ENCODE measurements around the gene EFCAB6.

EFCAB6 gene

DNA sequence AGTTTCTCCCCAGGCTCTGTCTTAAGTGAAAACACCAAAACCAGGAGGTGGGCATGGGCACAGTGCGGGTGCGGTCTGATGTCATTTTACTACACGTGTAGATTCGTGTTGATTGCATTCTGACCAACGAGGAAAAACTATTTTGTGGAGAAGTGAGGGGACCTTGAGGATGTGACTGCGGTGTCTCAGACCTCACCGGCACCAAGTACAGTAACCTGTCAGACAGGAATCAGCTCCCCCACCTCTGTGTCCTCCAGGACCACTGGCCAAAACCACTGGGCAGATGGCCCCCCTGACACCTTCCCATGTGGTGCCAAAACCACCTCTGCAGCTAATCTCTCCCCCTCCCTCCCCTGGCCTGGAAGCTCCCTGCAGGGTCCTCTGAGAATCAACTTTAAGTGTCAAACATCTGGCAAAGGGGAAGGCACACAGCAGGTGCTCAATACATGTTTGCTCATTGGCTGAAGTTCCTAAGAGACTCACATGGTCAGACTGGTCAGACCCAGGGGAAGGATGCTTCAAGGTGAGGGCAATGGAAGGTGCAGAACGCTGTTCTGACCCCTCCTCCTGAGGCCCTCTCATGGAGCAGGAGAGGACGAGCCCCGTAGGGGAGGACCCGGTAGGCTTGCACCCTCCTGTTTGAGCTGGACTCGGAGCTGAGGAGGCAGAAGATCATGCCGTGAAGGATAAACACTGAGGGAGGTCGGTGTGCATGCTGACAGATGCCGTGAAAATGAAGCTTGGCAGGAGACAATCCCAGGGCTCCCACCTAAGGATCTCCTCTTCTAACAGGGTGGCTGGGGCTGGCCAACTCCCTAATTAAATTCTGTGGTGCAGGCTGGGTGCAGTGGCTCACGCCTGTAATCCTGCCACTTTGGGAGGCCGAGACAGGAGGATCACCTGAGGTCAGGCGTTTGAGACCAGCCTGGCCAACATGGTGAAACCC lies 270.4 kb downstream of the EFCAB6 start:
- TF ChIP-seq POLR2AphosphoS5 (IDR thresholded peaks at IDR 0.05; ENCODE audit: low read depth, low read length) (no peak), TAF1 (IDR thresholded peaks at IDR 0.05; ENCODE audit: borderline replicate concordance, low read depth, low read length) (no peak), POLR2A (IDR thresholded peaks at IDR 0.05; ENCODE audit: low read depth, low read length) (no peak)
- no peak for DNase-seq (ENCODE audit: insufficient read length)
- no peak for FAIRE-seq

DNA sequence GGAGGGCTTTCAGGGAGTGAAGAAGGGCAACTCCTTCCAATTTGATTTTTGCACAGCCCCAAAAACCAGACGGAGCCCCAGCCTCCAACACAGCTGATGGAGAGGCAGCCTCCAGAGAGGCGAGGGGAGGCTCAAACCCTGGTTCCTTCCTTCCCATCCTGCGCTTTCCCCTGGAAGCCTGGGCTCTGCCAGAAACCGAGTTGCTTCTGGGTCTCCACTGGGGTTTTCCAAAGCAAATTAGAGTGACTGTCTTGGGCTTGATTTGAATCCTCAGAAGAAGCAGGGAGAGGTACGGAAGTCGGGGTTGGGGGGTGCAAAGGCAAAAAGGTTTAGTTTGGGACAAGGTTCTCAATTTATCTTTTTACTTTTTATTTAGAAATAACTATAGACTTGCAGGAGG lies 271.1 kb downstream of the EFCAB6 start:
- DNase-seq (ENCODE audit: insufficient read length) (no peak), FAIRE-seq (no peak)
- TF ChIP-seq POLR2AphosphoS5 (IDR thresholded peaks at IDR 0.05; ENCODE audit: low read depth, low read length) (no peak), POLR2A (IDR thresholded peaks at IDR 0.05; ENCODE audit: low read depth, low read length) (no peak), TAF1 (IDR thresholded peaks at IDR 0.05; ENCODE audit: borderline replicate concordance, low read depth, low read length) (no peak)

DNA sequence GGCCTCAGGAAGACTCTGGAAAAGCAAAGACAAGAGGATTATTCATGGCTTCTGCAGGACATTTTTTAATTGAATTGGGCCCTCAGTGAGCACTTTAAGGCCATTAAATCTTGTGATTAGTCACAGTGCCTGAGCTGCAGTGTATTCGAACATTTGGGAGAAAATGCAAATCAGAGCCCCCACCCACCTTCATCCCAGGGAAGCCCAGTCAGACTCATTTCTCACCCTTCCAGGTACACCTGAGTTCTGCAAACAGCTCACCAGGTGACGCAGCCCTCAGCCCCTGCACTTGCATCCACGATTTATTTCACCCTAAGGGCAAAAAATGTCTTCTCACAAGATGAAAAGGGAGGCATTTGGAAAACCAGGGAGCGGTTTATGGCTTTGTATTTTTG lies 271.6 kb downstream of the EFCAB6 start:
- no peak for TF ChIP-seq TAF1 (IDR thresholded peaks at IDR 0.05; ENCODE audit: borderline replicate concordance, low read depth, low read length)
- no peak for TF ChIP-seq POLR2A (IDR thresholded peaks at IDR 0.05; ENCODE audit: low read depth, low read length)
- TF ChIP-seq POLR2AphosphoS5 (IDR thresholded peaks at IDR 0.05; ENCODE audit: low read depth, low read length) = no peak
- DNase-seq (ENCODE audit: insufficient read length) (no peak), FAIRE-seq (no peak)

DNA sequence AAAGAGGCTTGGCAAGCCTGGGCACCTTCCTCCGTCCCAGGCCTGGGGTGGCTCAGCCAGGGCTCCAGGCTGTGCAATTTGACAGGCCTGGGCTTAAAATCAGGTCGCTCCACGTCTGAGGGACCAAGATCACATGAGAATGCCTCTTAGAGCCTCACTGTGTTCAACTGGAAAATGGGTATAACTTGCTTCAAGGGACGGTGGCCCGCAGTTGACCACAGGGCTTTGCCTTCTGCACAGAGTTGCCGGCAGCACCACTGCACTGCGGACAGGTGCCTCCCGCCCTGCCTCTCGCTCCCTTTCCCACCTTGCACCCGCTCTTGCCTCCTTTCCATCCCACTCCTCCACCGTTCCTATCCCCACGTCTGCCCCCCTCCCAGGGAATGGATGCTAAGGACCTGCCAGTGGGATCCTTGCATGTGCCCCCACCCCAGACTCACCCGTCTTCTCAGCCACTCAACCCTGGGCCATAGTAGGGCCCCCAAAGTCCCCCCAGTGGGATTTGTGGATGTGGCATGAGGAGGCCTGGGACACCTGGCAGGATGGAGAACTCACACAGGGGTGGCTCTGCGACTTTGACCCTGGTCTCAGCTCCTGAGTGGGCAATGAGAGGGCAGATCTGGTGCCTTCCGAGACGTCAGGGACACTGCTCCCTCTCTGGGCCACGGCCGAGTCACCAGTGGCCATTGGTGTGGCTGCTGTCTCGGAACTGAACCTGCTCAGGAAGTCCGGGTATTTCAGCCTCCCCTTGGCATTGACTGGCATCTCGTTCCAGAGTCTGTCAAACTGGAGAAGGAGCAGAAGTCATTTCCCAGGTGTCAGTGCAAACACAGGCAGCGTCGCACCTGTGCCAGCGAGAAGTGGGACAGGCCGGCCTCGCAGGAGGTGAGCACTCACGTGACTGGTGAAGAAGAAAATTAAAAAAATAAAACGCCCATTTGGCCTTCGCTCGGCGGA lies 272.3 kb downstream of the EFCAB6 start:
- no peak for DNase-seq (ENCODE audit: insufficient read length)
- TF ChIP-seq POLR2AphosphoS5 (IDR thresholded peaks at IDR 0.05; ENCODE audit: low read depth, low read length) = no peak
- no peak for FAIRE-seq

DNA sequence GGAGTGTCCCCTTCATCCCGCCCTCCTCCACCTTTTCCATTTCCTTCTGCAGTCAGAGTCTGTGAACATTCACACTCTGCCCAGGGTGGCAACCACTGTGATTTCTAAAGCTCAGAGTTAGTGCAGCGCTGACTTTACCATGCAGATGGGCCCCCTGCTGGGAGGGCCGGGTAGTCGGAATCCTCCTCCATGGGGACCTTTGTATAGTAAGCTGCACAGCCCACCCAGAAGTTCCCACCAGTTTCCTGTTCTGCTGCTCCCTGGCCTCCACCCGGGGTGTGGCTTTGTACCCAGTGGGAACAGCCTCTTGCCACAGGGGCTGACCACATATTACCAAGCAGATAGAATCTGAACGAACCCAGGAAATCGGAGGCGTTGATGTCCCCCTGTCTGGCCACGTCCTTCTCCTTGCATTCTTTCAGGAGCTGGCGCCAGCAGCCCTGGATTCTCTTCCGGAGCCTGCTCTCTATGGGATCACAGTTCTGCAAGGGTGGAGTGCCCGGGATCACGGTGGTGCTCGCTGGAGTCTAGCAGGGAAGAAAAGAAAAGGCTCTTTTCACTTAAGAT lies 275.0 kb downstream of the EFCAB6 start:
- DNase-seq (ENCODE audit: insufficient read length) = no peak
- TF ChIP-seq POLR2A (IDR thresholded peaks at IDR 0.05; ENCODE audit: low read depth, low read length) (no peak), TAF1 (IDR thresholded peaks at IDR 0.05; ENCODE audit: borderline replicate concordance, low read depth, low read length) (no peak), POLR2AphosphoS5 (IDR thresholded peaks at IDR 0.05; ENCODE audit: low read depth, low read length) (no peak)
- FAIRE-seq = no peak

DNA sequence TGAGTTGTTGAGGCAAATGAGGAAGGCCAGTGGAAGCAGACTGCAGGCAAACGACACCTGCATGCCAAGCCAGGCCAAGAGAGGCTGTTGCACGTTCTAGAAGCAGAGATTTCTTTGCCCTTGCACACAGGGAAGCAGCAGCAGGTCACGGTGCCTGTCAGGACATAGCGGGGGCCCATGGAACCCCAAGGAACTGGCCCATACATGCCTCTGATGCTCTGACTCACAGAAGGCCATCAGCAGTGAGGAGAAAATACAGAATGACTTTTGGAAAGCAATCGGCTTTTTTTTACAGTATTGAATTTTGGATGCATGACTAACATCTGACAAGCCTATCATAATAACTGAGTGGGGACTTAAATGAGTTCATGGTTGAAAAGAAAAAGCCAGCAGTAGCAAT lies 276.4 kb downstream of the EFCAB6 start:
- no peak for TF ChIP-seq POLR2AphosphoS5 (IDR thresholded peaks at IDR 0.05; ENCODE audit: low read depth, low read length)
- no peak for TF ChIP-seq TAF1 (IDR thresholded peaks at IDR 0.05; ENCODE audit: borderline replicate concordance, low read depth, low read length)
- no peak for TF ChIP-seq POLR2A (IDR thresholded peaks at IDR 0.05; ENCODE audit: low read depth, low read length)
- FAIRE-seq = no peak
- DNase-seq (ENCODE audit: insufficient read length) = no peak

DNA sequence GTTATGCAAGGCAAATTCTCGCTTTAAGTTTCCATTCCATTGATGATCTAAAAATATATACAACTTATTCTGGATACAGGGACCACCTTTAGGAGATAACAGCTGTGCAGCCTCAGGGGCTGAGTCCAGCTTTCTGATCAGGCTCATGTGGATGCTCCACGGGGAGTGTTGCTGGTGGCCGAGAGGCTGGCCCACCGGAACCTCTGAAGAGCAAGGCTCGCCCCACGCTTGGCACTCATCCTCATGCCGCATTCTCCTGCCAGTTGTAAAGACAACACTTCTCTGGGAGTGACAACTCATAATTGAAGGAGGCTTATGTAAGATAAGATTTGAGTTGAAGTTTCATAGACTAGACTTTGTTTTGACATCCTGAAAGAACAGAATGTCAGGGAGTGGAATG lies 276.8 kb downstream of the EFCAB6 start:
- no peak for TF ChIP-seq POLR2AphosphoS5 (IDR thresholded peaks at IDR 0.05; ENCODE audit: low read depth, low read length)
- TF ChIP-seq TAF1 (IDR thresholded peaks at IDR 0.05; ENCODE audit: borderline replicate concordance, low read depth, low read length) = no peak
- TF ChIP-seq POLR2A (IDR thresholded peaks at IDR 0.05; ENCODE audit: low read depth, low read length) = no peak
- FAIRE-seq = no peak
- DNase-seq (ENCODE audit: insufficient read length) = no peak

DNA sequence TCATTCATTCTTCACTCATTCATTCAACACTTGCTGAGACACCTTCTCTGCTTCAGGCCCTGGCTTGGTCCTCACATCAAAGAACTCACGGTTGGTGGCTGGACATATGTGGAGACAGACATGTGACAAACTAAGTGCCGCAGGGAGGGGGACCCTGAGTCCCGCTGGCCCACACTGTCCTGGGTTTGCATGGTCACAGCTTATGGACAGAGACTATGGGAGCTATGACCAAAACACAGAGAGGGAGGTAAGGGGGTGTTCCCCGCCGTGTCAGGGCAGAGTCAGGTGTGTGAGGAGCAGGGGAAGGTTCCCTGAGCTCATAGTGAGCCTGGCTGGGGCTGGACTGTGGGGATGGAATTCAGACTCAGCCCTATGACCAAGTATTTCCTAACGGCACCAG lies 277.2 kb downstream of the EFCAB6 start:
- no peak for TF ChIP-seq POLR2A (IDR thresholded peaks at IDR 0.05; ENCODE audit: low read depth, low read length)
- no peak for TF ChIP-seq POLR2AphosphoS5 (IDR thresholded peaks at IDR 0.05; ENCODE audit: low read depth, low read length)
- no peak for TF ChIP-seq TAF1 (IDR thresholded peaks at IDR 0.05; ENCODE audit: borderline replicate concordance, low read depth, low read length)
- FAIRE-seq (no peak), DNase-seq (ENCODE audit: insufficient read length) (no peak)

DNA sequence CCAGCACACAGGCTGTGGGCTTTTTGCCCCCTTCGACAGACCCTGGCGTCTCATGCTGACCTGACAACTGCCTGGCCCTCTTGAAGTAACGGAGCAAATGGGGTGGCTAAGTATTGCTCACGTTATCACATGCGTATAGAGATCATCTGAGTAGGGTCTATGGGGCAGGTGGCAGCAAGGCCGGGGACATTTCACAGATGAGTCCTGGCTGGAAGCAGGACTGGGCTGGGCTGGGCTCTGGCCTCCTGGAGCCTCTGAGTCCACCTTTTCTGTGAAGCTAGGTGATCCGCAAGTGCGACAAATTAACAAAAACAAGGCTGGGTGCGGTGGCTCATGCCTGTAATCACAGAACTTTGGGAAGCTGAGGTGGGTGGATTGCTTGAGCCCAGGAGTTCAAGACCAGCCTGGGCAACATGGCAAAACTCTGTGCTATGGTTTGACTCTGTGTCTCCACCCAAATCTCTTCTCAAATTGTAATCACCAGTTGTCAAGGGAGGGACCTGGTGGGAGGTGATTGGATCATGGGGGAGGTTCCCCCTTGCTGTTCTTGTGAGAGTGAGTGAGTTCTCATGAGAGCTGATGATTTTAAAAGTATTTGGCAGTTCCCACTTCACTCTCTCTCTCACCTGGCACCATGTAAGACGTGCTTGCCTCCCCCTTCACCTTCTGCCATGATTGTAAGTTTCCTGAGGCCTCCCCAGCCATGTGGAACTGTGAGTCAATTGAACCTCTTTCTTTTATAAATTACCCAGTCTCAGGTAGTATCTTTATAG lies 278.3 kb downstream of the EFCAB6 start:
- FAIRE-seq = no peak
- no peak for TF ChIP-seq TAF1 (IDR thresholded peaks at IDR 0.05; ENCODE audit: borderline replicate concordance, low read depth, low read length)
- no peak for TF ChIP-seq POLR2A (IDR thresholded peaks at IDR 0.05; ENCODE audit: low read depth, low read length)
- TF ChIP-seq POLR2AphosphoS5 (IDR thresholded peaks at IDR 0.05; ENCODE audit: low read depth, low read length) = no peak
- DNase-seq (ENCODE audit: insufficient read length) = no peak

DNA sequence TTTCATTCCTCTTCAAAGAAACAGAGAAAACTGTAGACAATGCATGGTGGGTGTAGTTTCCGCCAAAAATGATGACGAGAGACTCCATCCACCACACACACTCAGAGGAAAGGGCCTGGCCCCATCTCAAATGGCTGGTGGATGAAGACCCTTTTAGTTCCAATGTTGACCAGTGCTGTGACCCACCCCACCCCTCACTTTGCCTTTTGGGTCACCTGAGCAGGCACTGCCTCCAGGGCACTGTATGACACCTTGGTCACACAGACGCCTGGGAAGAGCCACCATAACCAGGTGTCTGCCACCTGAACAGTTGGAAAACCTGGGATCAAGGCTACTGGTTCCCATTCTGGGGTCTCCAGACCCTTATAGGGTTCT lies 279.0 kb downstream of the EFCAB6 start:
- FAIRE-seq = no peak
- no peak for DNase-seq (ENCODE audit: insufficient read length)
- no peak for TF ChIP-seq POLR2AphosphoS5 (IDR thresholded peaks at IDR 0.05; ENCODE audit: low read depth, low read length)
- TF ChIP-seq TAF1 (IDR thresholded peaks at IDR 0.05; ENCODE audit: borderline replicate concordance, low read depth, low read length) = no peak
- no peak for TF ChIP-seq POLR2A (IDR thresholded peaks at IDR 0.05; ENCODE audit: low read depth, low read length)
